K562 (cell line): ENCODE measurements around the gene SERTAD3. TPM values are rescaled to one million over a fixed set of nuclear protein-coding genes. Genes with fewer than 3 reads are reported as not detected.

Experiments
- MYC ChIP-seq, 2 experiments: fragments of 250-450 bp in 1 of 2; sonication (Bioruptor Pico) in 1 of 2; IDR thresholded peaks; 2 replicates each; pipeline versions ENCODE4 v1.5.1 to v1.6.1; 2012 to 2021; ENCODE audit warnings: low read depth in 2 of 2, borderline replicate concordance in 1 of 2, improper control_type of control experiment in 1 of 2, low read length in 1 of 2, mild to moderate bottlenecking in 1 of 2, moderate library complexity in 1 of 2
- MYNN ChIP-seq, 2 experiments: sonication (generic); formaldehyde crosslinking in 1 of 2; IDR thresholded peaks; 2 replicates each; pipeline versions ENCODE4 v1.5.0 to v1.6.1; 2016 to 2020; ENCODE audit warnings: antibody characterized with exemption in 1 of 2, missing genetic modification reagents in 1 of 2
- NFRKB ChIP-seq: fragments of 450-650 bp; IDR thresholded peaks from 2 replicates; pipeline ENCODE4 v1.6.1; 2016; ENCODE audit warnings: low read depth
- RERE ChIP-seq: sonication (generic); formaldehyde crosslinking; IDR thresholded peaks from 2 replicates; pipeline ENCODE4 v1.8.0; 2023; ENCODE audit warnings: missing genetic modification reagents, mild to moderate bottlenecking, borderline replicate concordance
- SMAD2 ChIP-seq: fragments of 150-350 bp; IDR thresholded peaks from 2 replicates; pipeline ENCODE4 v1.6.1; 2014; ENCODE audit warnings: low read depth, mild to moderate bottlenecking, low read length
- TCF7 ChIP-seq: sonication (generic); IDR thresholded peaks from 2 replicates; pipeline ENCODE4 v1.6.1; 2016; ENCODE audit warnings: antibody characterized with exemption, borderline replicate concordance
- ZFP30 ChIP-seq: fragments of 250-450 bp; sonication (Bioruptor Pico); IDR thresholded peaks from 2 replicates; pipeline ENCODE4 v1.8.0; 2022; ENCODE audit warnings: moderate library complexity, mild to moderate bottlenecking, inconsistent platforms, borderline replicate concordance
- ZNF140 ChIP-seq: fragments of 250-450 bp; sonication (Bioruptor Pico); IDR thresholded peaks from 2 replicates; pipeline ENCODE4 v1.8.0; 2021; ENCODE audit warnings: moderate library complexity, mild to moderate bottlenecking, inconsistent platforms
- ZSCAN29 ChIP-seq: fragments of 450-650 bp; IDR thresholded peaks from 2 replicates; pipeline ENCODE4 v1.6.1; 2017
- polyA plus RNA-seq, 8 experiments: library from polyadenylated mRNA; depleted of rRNA in 4 of 8; stranded (reverse) in 5 of 8; unstranded in 3 of 8; fragments of >200 nt; fragmentation: Nextera tagmentation in 2 of 8; fragmentation: Illumina TruSeq in 1 of 8; extraction: Ambion mirVana in 2 of 8; extraction: Trizol in 1 of 8; gene quantifications; 2 replicates each; pipeline versions ENCODE4 v1.2.1 to v1.2.3, GENCODE V29; 2011 to 2014; ENCODE audit warnings: inconsistent platforms in 1 of 8, missing spikeins in 1 of 8
- total RNA-seq, 7 experiments: library from RNA; depleted of rRNA in 6 of 7; stranded (reverse); fragments of >200 nt in 6 of 7; fragmentation: Illumina TruSeq in 2 of 7; extraction: Trizol in 2 of 7; gene quantifications; 2 replicates each; pipeline versions ENCODE4 v1.2.1 to v1.2.3, GENCODE V29; 2011 to 2021; ENCODE audit warnings: low replicate concordance in 1 of 7
- TF ChIP-seq, protein P1 (sequence below), 2 experiments: fragments of 200-800 bp in 1 of 2; sonication (Bioruptor generic) in 1 of 2; sonication (generic) in 1 of 2; formaldehyde crosslinking in 1 of 2; IDR thresholded peaks in 1 of 2; conservative IDR thresholded peaks in 1 of 2; 2 replicates each; pipeline versions ENCODE4 v1.5.0 to v1.6.1; 2016 to 2020; ENCODE audit warnings: missing compliant biosample characterization in 1 of 2, missing genetic modification characterization in 1 of 2, missing genetic modification reagents in 1 of 2
- TF ChIP-seq, protein P2 (sequence below): fragments of 200-800 bp; sonication (Bioruptor generic); IDR thresholded peaks from 2 replicates; pipeline ENCODE4 v1.6.1; 2017; ENCODE audit warnings: missing genetic modification characterization, missing compliant biosample characterization
- TF ChIP-seq, protein P3 (sequence below), 2 experiments: fragments of 150-350 bp in 1 of 2; IDR thresholded peaks; 2 replicates each; pipeline ENCODE4 v1.6.1; 2012 to 2016; ENCODE audit warnings: low read depth in 2 of 2, low read length in 2 of 2, mild to moderate bottlenecking in 1 of 2, moderate library complexity in 1 of 2

Gene SERTAD3
- total and polyA plus RNA-seq, 9 of the 15 experiments (the other 6 are each of a cell fraction or from before 2014, with no cell fraction given) = 5.4 to 28.9 (median 17.5) TPM

- TF ChIP-seq RERE (CRISPR knock-in tag) (no peak), TCF7 (0 out of 2 replicates have a peak, but pooled peaks have one; percentile 67), MYNN (IDR thresholded peaks at IDR 0.05) (peak; percentile 83), MYNN (CRISPR knock-in tag; IDR thresholded peaks at IDR 0.05) (no peak), ZFP30 (no peak), MYC (IDR thresholded peaks at IDR 0.05; ENCODE audit: low read depth, low read length) (peak; percentile 84), MYC (CRISPR knock-in tag; IDR thresholded peaks at IDR 0.05; ENCODE audit: borderline replicate concordance, low read depth) (no peak), ZSCAN29 (no peak; the same call in 1 of the 2 replicates), SMAD2 (no peak), ZNF140 (CRISPR knock-in tag) (no peak), NFRKB (no peak; the same call in 1 of the 2 replicates)
- TF ChIP-seq, protein P1, sequence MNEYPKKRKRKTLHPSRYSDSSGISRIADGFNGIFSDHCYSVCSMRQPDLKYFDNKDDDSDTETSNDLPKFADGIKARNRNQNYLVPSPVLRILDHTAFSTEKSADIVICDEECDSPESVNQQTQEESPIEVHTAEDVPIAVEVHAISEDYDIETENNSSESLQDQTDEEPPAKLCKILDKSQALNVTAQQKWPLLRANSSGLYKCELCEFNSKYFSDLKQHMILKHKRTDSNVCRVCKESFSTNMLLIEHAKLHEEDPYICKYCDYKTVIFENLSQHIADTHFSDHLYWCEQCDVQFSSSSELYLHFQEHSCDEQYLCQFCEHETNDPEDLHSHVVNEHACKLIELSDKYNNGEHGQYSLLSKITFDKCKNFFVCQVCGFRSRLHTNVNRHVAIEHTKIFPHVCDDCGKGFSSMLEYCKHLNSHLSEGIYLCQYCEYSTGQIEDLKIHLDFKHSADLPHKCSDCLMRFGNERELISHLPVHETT (CRISPR knock-in tag; conservative IDR thresholded peaks at IDR 0.05 in 1 of 2, IDR thresholded peaks at IDR 0.05 in 1 of 2) = 0 out of 4 replicates have a peak, but pooled peaks of 1 of the 2 experiments have one; percentile 65
- TF ChIP-seq, protein P2, sequence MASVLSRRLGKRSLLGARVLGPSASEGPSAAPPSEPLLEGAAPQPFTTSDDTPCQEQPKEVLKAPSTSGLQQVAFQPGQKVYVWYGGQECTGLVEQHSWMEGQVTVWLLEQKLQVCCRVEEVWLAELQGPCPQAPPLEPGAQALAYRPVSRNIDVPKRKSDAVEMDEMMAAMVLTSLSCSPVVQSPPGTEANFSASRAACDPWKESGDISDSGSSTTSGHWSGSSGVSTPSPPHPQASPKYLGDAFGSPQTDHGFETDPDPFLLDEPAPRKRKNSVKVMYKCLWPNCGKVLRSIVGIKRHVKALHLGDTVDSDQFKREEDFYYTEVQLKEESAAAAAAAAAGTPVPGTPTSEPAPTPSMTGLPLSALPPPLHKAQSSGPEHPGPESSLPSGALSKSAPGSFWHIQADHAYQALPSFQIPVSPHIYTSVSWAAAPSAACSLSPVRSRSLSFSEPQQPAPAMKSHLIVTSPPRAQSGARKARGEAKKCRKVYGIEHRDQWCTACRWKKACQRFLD (CRISPR knock-in tag) = peak; percentile 92; the same call in 1 of the 2 replicates
- TF ChIP-seq, protein P3, sequence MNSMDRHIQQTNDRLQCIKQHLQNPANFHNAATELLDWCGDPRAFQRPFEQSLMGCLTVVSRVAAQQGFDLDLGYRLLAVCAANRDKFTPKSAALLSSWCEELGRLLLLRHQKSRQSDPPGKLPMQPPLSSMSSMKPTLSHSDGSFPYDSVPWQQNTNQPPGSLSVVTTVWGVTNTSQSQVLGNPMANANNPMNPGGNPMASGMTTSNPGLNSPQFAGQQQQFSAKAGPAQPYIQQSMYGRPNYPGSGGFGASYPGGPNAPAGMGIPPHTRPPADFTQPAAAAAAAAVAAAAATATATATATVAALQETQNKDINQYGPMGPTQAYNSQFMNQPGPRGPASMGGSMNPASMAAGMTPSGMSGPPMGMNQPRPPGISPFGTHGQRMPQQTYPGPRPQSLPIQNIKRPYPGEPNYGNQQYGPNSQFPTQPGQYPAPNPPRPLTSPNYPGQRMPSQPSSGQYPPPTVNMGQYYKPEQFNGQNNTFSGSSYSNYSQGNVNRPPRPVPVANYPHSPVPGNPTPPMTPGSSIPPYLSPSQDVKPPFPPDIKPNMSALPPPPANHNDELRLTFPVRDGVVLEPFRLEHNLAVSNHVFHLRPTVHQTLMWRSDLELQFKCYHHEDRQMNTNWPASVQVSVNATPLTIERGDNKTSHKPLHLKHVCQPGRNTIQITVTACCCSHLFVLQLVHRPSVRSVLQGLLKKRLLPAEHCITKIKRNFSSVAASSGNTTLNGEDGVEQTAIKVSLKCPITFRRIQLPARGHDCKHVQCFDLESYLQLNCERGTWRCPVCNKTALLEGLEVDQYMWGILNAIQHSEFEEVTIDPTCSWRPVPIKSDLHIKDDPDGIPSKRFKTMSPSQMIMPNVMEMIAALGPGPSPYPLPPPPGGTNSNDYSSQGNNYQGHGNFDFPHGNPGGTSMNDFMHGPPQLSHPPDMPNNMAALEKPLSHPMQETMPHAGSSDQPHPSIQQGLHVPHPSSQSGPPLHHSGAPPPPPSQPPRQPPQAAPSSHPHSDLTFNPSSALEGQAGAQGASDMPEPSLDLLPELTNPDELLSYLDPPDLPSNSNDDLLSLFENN (IDR thresholded peaks at IDR 0.05; ENCODE audit: low read depth in 2 of 2, low read length in 2 of 2) = peak in 1 of 2 experiments; percentile 87; a peak in 2 of 4 replicates
These were observed 20.2 kb upstream of the SERTAD3 start (continued) for GRCh38 chr19:40464059-40465024.
